Lung (tissue), 12 donors: Measurements from ENCODE around the gene ARHGEF35. TPM values are rescaled to one million over a fixed set of nuclear protein-coding genes. Genes with fewer than 3 reads are reported as not detected.

Experiments
- ATAC-seq: fragments of 200-7000 bp; cut with Tn5 transposase; one replicate; pipeline ENCODE4 v1.9.1; 2020; ENCODE audit warnings: moderate number of reproducible peaks; ENCODE audit not compliant: insufficient read depth, low FRiP score
- DNase-seq, 3 donors: peaks; one replicate each; pipeline ENCODE4 v3.0.0-alpha.2; 2013 to 2017
- H3K27ac ChIP-seq, 2 donors: one replicate each; pipeline ENCODE4 v1.5.1; 2013; ENCODE audit warnings: mild to moderate bottlenecking in 2 of 2, moderate library complexity in 2 of 2, control low read depth in 1 of 2, inconsistent platforms in 1 of 2, low read depth in 1 of 2, low read length in 1 of 2
- H3K27me3 ChIP-seq, 3 donors: one replicate each; pipeline ENCODE4 v1.5.1; 2013; ENCODE audit warnings: low read length in 2 of 3; ENCODE audit not compliant: control insufficient read depth in 3 of 3, insufficient read depth in 3 of 3
- H3K36me3 ChIP-seq, 4 donors: one replicate each; pipeline ENCODE4 v1.5.1; 2013; ENCODE audit warnings: low read length in 4 of 4, mild to moderate bottlenecking in 1 of 4, moderate library complexity in 1 of 4; ENCODE audit not compliant: control insufficient read depth in 4 of 4, insufficient read depth in 4 of 4
- H3K4me1 ChIP-seq, 5 donors: one replicate each; pipeline ENCODE4 v1.5.1; 2013; ENCODE audit warnings: low read length in 5 of 5, mild to moderate bottlenecking in 2 of 5, moderate library complexity in 1 of 5; ENCODE audit not compliant: control insufficient read depth in 5 of 5, insufficient read depth in 5 of 5
- H3K4me3 ChIP-seq: one replicate; pipeline ENCODE4 v1.5.1; 2013; ENCODE audit warnings: mild to moderate bottlenecking, control low read depth, moderate library complexity
- H3K9ac ChIP-seq, 2 donors: one replicate each; pipeline ENCODE4 v1.5.1; 2013; ENCODE audit warnings: low read length in 2 of 2, control low read depth in 1 of 2; ENCODE audit not compliant: insufficient read depth in 1 of 2
- H3K9me3 ChIP-seq, 4 donors: one replicate each; pipeline ENCODE4 v1.5.1; 2013; ENCODE audit warnings: low read length in 3 of 4, mild to moderate bottlenecking in 1 of 4, moderate library complexity in 1 of 4; ENCODE audit not compliant: control insufficient read depth in 4 of 4, insufficient read depth in 3 of 4
- CTCF ChIP-seq: IDR thresholded peaks from 2 replicates; pipeline ENCODE4 v1.5.1; 2012; ENCODE audit warnings: mild to moderate bottlenecking; ENCODE audit errors: control extremely low read depth, extremely low read depth
- WGBS, 2 donors: extraction: QIAGEN DNeasy Blood & Tissue Kit; methylation state at CpG; one replicate each; pipeline ENCODE4 v1.1.7; 2013; 5-methylcytosine and 5-hydroxymethylcytosine counted together
- polyA plus RNA-seq, 2 donors: library from polyadenylated mRNA; stranded (reverse); fragments of 200-250 nt; gene quantifications; one replicate each; pipeline ENCODE4 v1.2.1, GENCODE V29; 2013
- total RNA-seq, 2 donors: library from RNA; depleted of rRNA in 1 of 2; stranded (reverse); fragments of >200 nt in 1 of 2; gene quantifications; one replicate each; pipeline ENCODE4 v1.2.1, GENCODE V29; 2014 to 2021
- donor health status: control.
- donor health status: control.
- donor health status: Bipolar disorder and iron deficiency.
- donor health status: healthy.
- donor health status: DM: yes; HTN: yes; CAD: no.

The ARHGEF35 gene
- total and polyA plus RNA-seq, 4 donors, result 8.4 to 12.4 (median 9.9) TPM

GRCh38 chr7:144148224-144148827, 47.3 kb downstream of the ARHGEF35 start:
- TF ChIP-seq CTCF, result no peak
- 82 to 84% methylated on average over 2 of the region's 2 CpGs for WGBS, 2 donors
- DNase-seq (no peak), ATAC-seq (no peak)
- H3K36me3 ChIP-seq, result no peaks in the 10 kb centered on the region
- H3K9ac ChIP-seq, result no peak overlapping the region
- no peaks in the 10 kb centered on the region for H3K27me3 ChIP-seq
- H3K4me3 ChIP-seq, result no peak overlapping the region
- H3K27ac ChIP-seq, result no peak overlapping the region
- H3K9me3 ChIP-seq, result peaks cover 0 to 11% (median 8%) of the 10 kb centered on the region in 4 donors
- H3K4me1 ChIP-seq, result no peaks in the 10 kb centered on the region

GRCh38 chr7:144144426-144144825, 51.2 kb downstream of the ARHGEF35 start:
- no peaks in the 10 kb centered on the region for H3K4me1 ChIP-seq
- H3K9me3 ChIP-seq, result peaks cover 0 to 11% (median 5%) of the 10 kb centered on the region in 4 donors
- DNase-seq (no peak), ATAC-seq (no peak)
- no peak overlapping the region for H3K27ac ChIP-seq
- no peaks in the 10 kb centered on the region for H3K27me3 ChIP-seq
- WGBS, 2 donors, result 93 to 94% methylated on average over 3 of the region's 3 CpGs
- H3K9ac ChIP-seq, result no peak overlapping the region
- no peaks in the 10 kb centered on the region for H3K36me3 ChIP-seq
- no peak overlapping the region for H3K4me3 ChIP-seq
- TF ChIP-seq CTCF, result no peak

GRCh38 chr7:144142187-144142586, 53.4 kb downstream of the ARHGEF35 start:
- TF ChIP-seq CTCF, result no peak
- H3K27ac ChIP-seq, result no peak overlapping the region
- H3K27me3 ChIP-seq, result no peaks in the 10 kb centered on the region
- no peak for DNase-seq
- no peak overlapping the region for H3K9ac ChIP-seq
- no peak for ATAC-seq
- H3K9me3 ChIP-seq, result peaks cover 0 to 8% (median 0%) of the 10 kb centered on the region in 4 donors
- no peaks in the 10 kb centered on the region for H3K4me1 ChIP-seq
- 83 to 89% methylated on average over 3 of the region's 3 CpGs for WGBS, 2 donors
- H3K4me3 ChIP-seq, result no peak overlapping the region
- no peaks in the 10 kb centered on the region for H3K36me3 ChIP-seq

GRCh38 chr7:144137501-144137900, 58.1 kb downstream of the ARHGEF35 start:
- H3K27ac ChIP-seq, result no peak overlapping the region
- H3K36me3 ChIP-seq, result no peaks in the 10 kb centered on the region
- H3K4me3 ChIP-seq, result no peak overlapping the region
- no peak for ATAC-seq
- H3K4me1 ChIP-seq, result no peaks in the 10 kb centered on the region
- H3K9me3 ChIP-seq, result no peaks in the 10 kb centered on the region
- H3K9ac ChIP-seq, result no peak overlapping the region
- DNase-seq, result no peak
- WGBS, 2 donors, result 72 to 75% methylated on average over 1 of the region's 1 CpG
- TF ChIP-seq CTCF, result no peak
- H3K27me3 ChIP-seq, result peaks cover 0 to 3% (median 0%) of the 10 kb centered on the region in 3 donors
